ENCODE results near the gene TNS3. TPM values are rescaled to one million over a fixed set of nuclear protein-coding genes. Genes with fewer than 3 reads are reported as not detected.

Gene TNS3
- total and polyA plus RNA-seq, 5 donors from 2014 or later: 1.4 TPM; not detected in 4

DNA sequence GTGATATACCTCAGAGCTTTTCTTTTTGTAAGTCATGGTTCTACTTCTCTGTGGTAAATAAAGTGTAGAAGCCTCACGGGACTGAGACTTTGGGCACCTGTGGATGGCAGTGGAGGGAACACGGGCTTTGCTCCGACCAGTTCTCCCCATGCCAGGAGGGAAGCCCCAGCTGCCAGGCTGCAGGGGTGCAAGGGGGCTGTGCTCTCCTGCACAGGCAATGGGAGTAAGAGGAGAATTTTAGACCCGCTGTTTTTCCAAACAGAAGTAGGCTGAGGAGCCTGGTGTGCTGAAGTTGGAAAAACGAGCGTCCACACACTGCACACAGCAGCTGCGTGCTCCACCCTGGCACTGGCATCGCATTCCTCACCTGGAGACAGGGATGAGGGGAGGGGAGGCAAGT is 282.4 kb downstream of the TNS3 start:
- Histone ChIP-seq H3K36me3 (ENCODE audit: control insufficient read depth, insufficient read depth, low read length) (no peaks in the 10 kb centered on the region), H3K4me1 (ENCODE audit: control insufficient read depth, insufficient read depth, low read length, poor library complexity, severe bottlenecking) (no peaks in the 10 kb centered on the region), H3K27ac (ENCODE audit: insufficient read depth, low read length, poor library complexity, severe bottlenecking) (no peak overlapping the region), H3K27me3 (ENCODE audit: control insufficient read depth, insufficient read depth, low read length) (no peaks in the 10 kb centered on the region), H3K9me3 (ENCODE audit: control insufficient read depth in 2 of 2, low read length in 2 of 2) (no peaks in the 10 kb centered on the region), H3K4me3 (ENCODE audit: low read depth, low read length) (no peak overlapping the region)
- Mint-ChIP-seq H3K27ac (no peak overlapping the region), H3K4me3 (no peak overlapping the region), H3K27me3 (no peaks in the 10 kb centered on the region), H3K4me1 (no peaks in the 10 kb centered on the region), H3K9me3 (peaks cover 0 to 1% (median 0%) of the 10 kb centered on the region in 7 donors), H3K36me3 (no peaks in the 10 kb centered on the region)
- no peak for DNase-seq
- no peak for ATAC-seq (ENCODE audit: low read depth in 2 of 2)

DNA sequence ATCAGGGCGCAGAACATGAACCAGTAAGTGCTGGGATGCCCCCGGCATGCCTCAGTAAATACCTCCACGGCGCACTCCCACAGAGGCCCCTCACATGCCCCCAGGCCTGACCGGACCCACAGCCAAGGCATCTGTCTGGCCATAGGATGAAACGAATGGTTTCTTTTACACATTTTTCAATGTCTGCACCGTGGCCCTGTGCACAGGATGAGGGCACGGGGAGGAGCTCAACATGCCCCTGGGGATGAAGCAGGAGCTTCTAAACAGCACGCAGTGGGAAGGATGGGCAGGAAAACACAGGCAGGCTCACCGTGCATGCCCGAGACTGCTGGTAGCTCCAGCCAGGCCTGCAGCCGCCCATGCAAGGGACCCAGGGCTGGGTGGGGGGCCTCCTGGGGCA is 283.3 kb downstream of the TNS3 start:
- Mint-ChIP-seq H3K36me3 (no peaks in the 10 kb centered on the region), H3K9me3 (peaks cover 0 to 1% (median 0%) of the 10 kb centered on the region in 7 donors), H3K27ac (no peak overlapping the region), H3K4me1 (no peaks in the 10 kb centered on the region), H3K27me3 (no peaks in the 10 kb centered on the region), H3K4me3 (no peak overlapping the region)
- no peak overlapping the region for H3K4me3 ChIP-seq (ENCODE audit: low read depth, low read length)
- ATAC-seq (ENCODE audit: low read depth in 2 of 2) (no peak), DNase-seq (no peak)
- H3K36me3 ChIP-seq (ENCODE audit: control insufficient read depth, insufficient read depth, low read length): no peaks in the 10 kb centered on the region
- H3K4me1 ChIP-seq (ENCODE audit: control insufficient read depth, insufficient read depth, low read length, poor library complexity, severe bottlenecking): no peaks in the 10 kb centered on the region
- H3K27me3 ChIP-seq (ENCODE audit: control insufficient read depth, insufficient read depth, low read length): no peaks in the 10 kb centered on the region
- H3K9me3 ChIP-seq (ENCODE audit: control insufficient read depth in 2 of 2, low read length in 2 of 2): no peaks in the 10 kb centered on the region
- H3K27ac ChIP-seq (ENCODE audit: insufficient read depth, low read length, poor library complexity, severe bottlenecking): no peak overlapping the region

DNA sequence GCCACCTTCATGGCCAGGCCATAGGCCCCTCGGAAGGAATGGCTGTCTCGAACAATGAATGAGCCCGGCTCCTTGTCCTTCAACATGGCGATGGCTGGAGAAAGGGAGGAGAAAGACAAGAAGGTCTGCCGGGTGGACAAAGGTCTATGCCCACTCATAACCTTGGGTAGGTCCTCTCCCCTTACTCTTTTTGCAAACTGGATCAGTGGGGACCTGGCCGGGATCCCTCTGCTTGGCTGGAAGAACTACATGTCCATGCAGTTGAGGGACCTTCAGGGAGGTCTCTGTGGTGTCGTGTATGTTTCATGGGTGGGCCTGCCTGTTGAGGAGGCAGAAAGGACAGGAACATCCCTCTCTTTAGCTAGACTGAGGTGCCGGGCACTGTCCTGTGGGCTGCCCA is 284.8 kb downstream of the TNS3 start:
- ATAC-seq (ENCODE audit: low read depth in 2 of 2): no peak

DNA sequence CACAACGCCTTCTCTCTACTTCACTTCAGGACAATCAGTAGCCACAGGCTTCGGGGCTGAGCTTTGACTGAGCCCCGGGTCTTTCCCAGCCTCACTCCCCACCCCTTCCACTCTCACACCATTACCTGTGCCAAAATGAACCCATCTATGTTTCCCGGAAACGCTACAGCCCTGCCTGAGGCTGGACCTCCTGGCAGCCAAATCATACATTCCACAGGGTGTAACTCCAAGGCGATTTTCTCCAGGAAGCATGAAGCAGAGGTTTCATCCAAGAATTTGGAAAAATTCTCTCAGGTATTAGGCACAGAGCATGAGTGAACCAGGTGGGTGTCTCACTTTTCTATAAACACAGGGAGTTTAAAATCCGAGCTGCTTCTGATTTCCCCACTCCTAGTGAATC is 286.3 kb downstream of the TNS3 start:
- H3K9me3 Mint-ChIP-seq: peaks cover 0 to 1% (median 0%) of the 10 kb centered on the region in 7 donors
- Histone ChIP-seq H3K4me3 (ENCODE audit: low read depth, low read length) (no peak overlapping the region), H3K36me3 (ENCODE audit: control insufficient read depth, insufficient read depth, low read length) (no peaks in the 10 kb centered on the region), H3K9me3 (ENCODE audit: control insufficient read depth in 2 of 2, low read length in 2 of 2) (no peaks in the 10 kb centered on the region), H3K27ac (ENCODE audit: insufficient read depth, low read length, poor library complexity, severe bottlenecking) (no peak overlapping the region), H3K27me3 (ENCODE audit: control insufficient read depth, insufficient read depth, low read length) (no peaks in the 10 kb centered on the region), H3K4me1 (ENCODE audit: control insufficient read depth, insufficient read depth, low read length, poor library complexity, severe bottlenecking) (no peaks in the 10 kb centered on the region)
- DNase-seq (no peak), ATAC-seq (ENCODE audit: low read depth in 2 of 2) (no peak)
- H3K36me3 Mint-ChIP-seq: no peaks in the 10 kb centered on the region
- H3K27ac Mint-ChIP-seq: no peak overlapping the region
- no peak overlapping the region for H3K4me3 Mint-ChIP-seq
- peaks cover 0 to 8% (median 0%) of the 10 kb centered on the region in 4 donors for H3K4me1 Mint-ChIP-seq
- no peaks in the 10 kb centered on the region for H3K27me3 Mint-ChIP-seq

More for the DNA sequence above, 284.8 kb downstream of the TNS3 start:
- Histone ChIP-seq H3K36me3 (ENCODE audit: control insufficient read depth, insufficient read depth, low read length) (no peaks in the 10 kb centered on the region), H3K9me3 (ENCODE audit: control insufficient read depth in 2 of 2, low read length in 2 of 2) (no peaks in the 10 kb centered on the region), H3K4me3 (ENCODE audit: low read depth, low read length) (no peak overlapping the region), H3K27ac (ENCODE audit: insufficient read depth, low read length, poor library complexity, severe bottlenecking) (no peak overlapping the region), H3K4me1 (ENCODE audit: control insufficient read depth, insufficient read depth, low read length, poor library complexity, severe bottlenecking) (no peaks in the 10 kb centered on the region), H3K27me3 (ENCODE audit: control insufficient read depth, insufficient read depth, low read length) (no peaks in the 10 kb centered on the region)
- H3K27me3 Mint-ChIP-seq: no peaks in the 10 kb centered on the region
- peaks cover 0 to 1% (median 0%) of the 10 kb centered on the region in 7 donors for H3K9me3 Mint-ChIP-seq
- no peaks in the 10 kb centered on the region for H3K36me3 Mint-ChIP-seq
- no peak for DNase-seq
- H3K4me1 Mint-ChIP-seq: no peaks in the 10 kb centered on the region
- no peak overlapping the region for H3K4me3 Mint-ChIP-seq
- no peak overlapping the region for H3K27ac Mint-ChIP-seq

GRCh38 chr7:47294556-47295222 is 287.2 kb downstream of the TNS3 start:
- H3K27ac ChIP-seq (ENCODE audit: insufficient read depth, low read length, poor library complexity, severe bottlenecking): no peak overlapping the region
- no peaks in the 10 kb centered on the region for H3K4me1 ChIP-seq (ENCODE audit: control insufficient read depth, insufficient read depth, low read length, poor library complexity, severe bottlenecking)
- peaks cover 0 to 8% (median 0%) of the 10 kb centered on the region in 4 donors for H3K4me1 Mint-ChIP-seq
- no peaks in the 10 kb centered on the region for H3K36me3 ChIP-seq (ENCODE audit: control insufficient read depth, insufficient read depth, low read length)
- H3K27ac Mint-ChIP-seq: no peak overlapping the region
- no peaks in the 10 kb centered on the region for H3K9me3 ChIP-seq (ENCODE audit: control insufficient read depth in 2 of 2, low read length in 2 of 2)
- ATAC-seq (ENCODE audit: low read depth in 2 of 2) (no peak), DNase-seq (no peak)
- H3K36me3 Mint-ChIP-seq: no peaks in the 10 kb centered on the region
- H3K27me3 ChIP-seq (ENCODE audit: control insufficient read depth, insufficient read depth, low read length): no peaks in the 10 kb centered on the region
- no peak overlapping the region for H3K4me3 ChIP-seq (ENCODE audit: low read depth, low read length)
- no peak overlapping the region for H3K4me3 Mint-ChIP-seq
- H3K27me3 Mint-ChIP-seq: no peaks in the 10 kb centered on the region
- H3K9me3 Mint-ChIP-seq: peaks cover 0 to 1% (median 0%) of the 10 kb centered on the region in 7 donors

- Mint-ChIP-seq H3K4me1 (peaks cover 0 to 8% (median 0%) of the 10 kb centered on the region in 4 donors), H3K4me3 (no peak overlapping the region), H3K27me3 (no peaks in the 10 kb centered on the region), H3K27ac (no peak overlapping the region), H3K36me3 (no peaks in the 10 kb centered on the region), H3K9me3 (peaks cover 0 to 1% (median 0%) of the 10 kb centered on the region in 7 donors)
- Histone ChIP-seq H3K4me1 (ENCODE audit: control insufficient read depth, insufficient read depth, low read length, poor library complexity, severe bottlenecking) (no peaks in the 10 kb centered on the region), H3K27ac (ENCODE audit: insufficient read depth, low read length, poor library complexity, severe bottlenecking) (no peak overlapping the region), H3K27me3 (ENCODE audit: control insufficient read depth, insufficient read depth, low read length) (no peaks in the 10 kb centered on the region), H3K36me3 (ENCODE audit: control insufficient read depth, insufficient read depth, low read length) (no peaks in the 10 kb centered on the region), H3K4me3 (ENCODE audit: low read depth, low read length) (no peak overlapping the region), H3K9me3 (ENCODE audit: control insufficient read depth in 2 of 2, low read length in 2 of 2) (no peaks in the 10 kb centered on the region)
- no peak for DNase-seq
- ATAC-seq (ENCODE audit: low read depth in 2 of 2): no peak
Observed at GRCh38 chr7:47293884-47294555, 287.9 kb downstream of the TNS3 start.

DNA sequence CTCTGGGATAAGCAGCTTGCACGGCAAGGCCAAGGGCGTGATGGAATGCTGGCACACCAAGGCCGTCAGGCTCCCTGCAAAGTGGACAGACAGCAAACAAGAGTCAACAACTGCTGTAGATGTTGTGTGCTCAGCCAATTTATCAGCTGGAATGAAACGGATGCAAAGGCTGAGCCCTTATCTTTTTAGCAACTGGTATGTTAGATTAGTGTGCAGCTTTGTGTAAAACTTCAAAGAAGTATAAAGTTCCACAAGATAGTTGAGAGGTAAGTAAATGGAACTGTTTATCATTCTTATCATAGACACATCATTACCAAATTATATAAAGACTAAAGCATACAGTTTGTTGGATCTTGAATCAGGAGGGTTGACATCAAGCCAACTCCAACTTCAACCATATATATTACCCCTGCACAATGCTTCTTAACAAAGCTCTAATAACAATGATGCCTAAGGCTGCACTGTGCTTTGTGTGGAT is 289.0 kb downstream of the TNS3 start:
- Histone ChIP-seq H3K27me3 (ENCODE audit: control insufficient read depth, insufficient read depth, low read length) (no peaks in the 10 kb centered on the region), H3K9me3 (ENCODE audit: control insufficient read depth in 2 of 2, low read length in 2 of 2) (no peaks in the 10 kb centered on the region), H3K4me1 (ENCODE audit: control insufficient read depth, insufficient read depth, low read length, poor library complexity, severe bottlenecking) (no peaks in the 10 kb centered on the region), H3K36me3 (ENCODE audit: control insufficient read depth, insufficient read depth, low read length) (no peaks in the 10 kb centered on the region), H3K4me3 (ENCODE audit: low read depth, low read length) (no peak overlapping the region), H3K27ac (ENCODE audit: insufficient read depth, low read length, poor library complexity, severe bottlenecking) (no peak overlapping the region)
- no peak for ATAC-seq (ENCODE audit: low read depth in 2 of 2)
- Mint-ChIP-seq H3K4me1 (peaks cover 0 to 8% (median 0%) of the 10 kb centered on the region in 4 donors), H3K9me3 (peaks cover 0 to 1% (median 0%) of the 10 kb centered on the region in 7 donors), H3K36me3 (no peaks in the 10 kb centered on the region), H3K27ac (no peak overlapping the region), H3K27me3 (no peaks in the 10 kb centered on the region), H3K4me3 (no peak overlapping the region)
- DNase-seq: no peak

Data from CD4-positive, CD25-positive, alpha-beta regulatory T cell (primary cell).